ENCODE data around the gene ANGPTL8.

DNA sequence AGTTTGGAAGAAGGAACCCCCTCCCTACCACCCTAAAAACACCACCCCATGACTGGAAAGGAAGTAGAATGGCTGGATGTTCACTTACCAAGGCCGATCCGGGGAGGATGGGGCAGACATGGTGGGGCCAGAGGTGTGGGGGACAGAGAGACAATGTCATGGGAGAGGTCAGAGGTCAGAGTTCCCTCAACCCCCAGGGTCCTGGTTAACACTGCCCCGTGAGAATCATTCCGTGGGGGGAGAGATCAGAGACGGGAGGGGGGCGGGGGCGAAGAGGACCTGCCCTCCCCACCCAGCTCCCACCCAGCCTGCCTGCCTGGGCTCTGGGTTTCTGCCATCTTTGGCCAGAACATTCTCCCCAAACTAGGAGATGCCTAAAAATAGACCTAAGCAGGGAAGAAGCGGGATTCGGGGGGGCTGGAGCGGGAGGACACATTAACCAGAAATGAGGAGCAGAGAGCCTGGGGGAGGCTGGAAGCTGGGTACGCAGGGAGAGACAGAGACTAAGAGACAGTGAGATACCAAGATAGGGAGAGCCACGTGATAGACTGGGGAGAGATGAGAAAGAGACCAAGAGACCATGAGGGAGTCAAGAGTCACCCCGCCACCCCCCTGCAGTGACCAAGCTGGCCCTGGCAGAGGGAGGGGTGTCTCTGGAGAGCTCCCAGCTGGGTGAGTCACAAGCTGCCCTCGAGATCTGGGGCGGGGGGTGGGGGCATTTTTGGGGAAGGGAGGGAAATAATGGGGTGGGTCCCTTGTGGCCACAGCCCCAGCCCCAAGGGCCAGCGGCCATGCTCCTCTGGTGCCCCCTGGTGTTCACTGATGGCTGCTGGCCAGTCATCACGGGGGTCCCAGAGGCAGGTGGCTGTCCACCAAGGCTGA lies 36.0 kb upstream of the ANGPTL8 start:
- TF ChIP-seq GATA2 (IDR thresholded peaks at IDR 0.05; ENCODE audit: insufficient read depth, insufficient read length, low read depth, low read length) (no peak), POLR2A (IDR thresholded peaks at IDR 0.05; ENCODE audit: low read depth, low read length) (no peak), POLR2AphosphoS5 (IDR thresholded peaks at IDR 0.05; ENCODE audit: insufficient read depth, low read depth, low read length) (peak; percentile 29), EZH2 (IDR thresholded peaks at IDR 0.05; ENCODE audit: borderline replicate concordance, low read depth, low read length, severe bottlenecking) (no peak), MYC (IDR thresholded peaks at IDR 0.05; ENCODE audit: low read depth, low read length) (no peak), JUN (IDR thresholded peaks at IDR 0.05; ENCODE audit: borderline replicate concordance, insufficient read depth, insufficient read length, low read depth) (no peak)
- TF ChIP-seq, protein P1, sequence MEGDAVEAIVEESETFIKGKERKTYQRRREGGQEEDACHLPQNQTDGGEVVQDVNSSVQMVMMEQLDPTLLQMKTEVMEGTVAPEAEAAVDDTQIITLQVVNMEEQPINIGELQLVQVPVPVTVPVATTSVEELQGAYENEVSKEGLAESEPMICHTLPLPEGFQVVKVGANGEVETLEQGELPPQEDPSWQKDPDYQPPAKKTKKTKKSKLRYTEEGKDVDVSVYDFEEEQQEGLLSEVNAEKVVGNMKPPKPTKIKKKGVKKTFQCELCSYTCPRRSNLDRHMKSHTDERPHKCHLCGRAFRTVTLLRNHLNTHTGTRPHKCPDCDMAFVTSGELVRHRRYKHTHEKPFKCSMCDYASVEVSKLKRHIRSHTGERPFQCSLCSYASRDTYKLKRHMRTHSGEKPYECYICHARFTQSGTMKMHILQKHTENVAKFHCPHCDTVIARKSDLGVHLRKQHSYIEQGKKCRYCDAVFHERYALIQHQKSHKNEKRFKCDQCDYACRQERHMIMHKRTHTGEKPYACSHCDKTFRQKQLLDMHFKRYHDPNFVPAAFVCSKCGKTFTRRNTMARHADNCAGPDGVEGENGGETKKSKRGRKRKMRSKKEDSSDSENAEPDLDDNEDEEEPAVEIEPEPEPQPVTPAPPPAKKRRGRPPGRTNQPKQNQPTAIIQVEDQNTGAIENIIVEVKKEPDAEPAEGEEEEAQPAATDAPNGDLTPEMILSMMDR (IDR thresholded peaks at IDR 0.05; ENCODE audit: extremely low read depth in 1 of 2, insufficient read depth in 1 of 2, low read depth in 1 of 2, low read length in 2 of 2): peak; percentile 80 to 93
- TF ChIP-seq, protein P2, sequence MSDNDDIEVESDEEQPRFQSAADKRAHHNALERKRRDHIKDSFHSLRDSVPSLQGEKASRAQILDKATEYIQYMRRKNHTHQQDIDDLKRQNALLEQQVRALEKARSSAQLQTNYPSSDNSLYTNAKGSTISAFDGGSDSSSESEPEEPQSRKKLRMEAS (IDR thresholded peaks at IDR 0.05; ENCODE audit: insufficient read depth, insufficient read length): no peak
